Uterus (tissue), 4 donors: Measurements from ENCODE around the gene NBAS. TPM values are rescaled to one million over a fixed set of nuclear protein-coding genes. Genes with fewer than 3 reads are reported as not detected.

Source experiments
- DNase-seq, 2 donors: peaks; one replicate each; pipeline ENCODE4 v3.0.0-alpha.2; 2019 to 2020
- H3K27ac ChIP-seq, 2 donors: fragments of 200-600 bp; sonication (generic); 1 replicate in 1 of 2; 2 replicates in 1 of 2; pipeline ENCODE4 v1.5.1; 2016 to 2018
- H3K27me3 ChIP-seq, 2 donors: fragments of 200-600 bp; sonication (generic); one replicate each; pipeline ENCODE4 v1.5.1; 2018 to 2019; ENCODE audit warnings: control low read depth in 1 of 2
- H3K36me3 ChIP-seq, 2 donors: fragments of 200-600 bp; sonication (generic); one replicate each; pipeline ENCODE4 v1.5.1; 2019; ENCODE audit warnings: control low read depth in 1 of 2
- H3K4me1 ChIP-seq, 2 donors: fragments of 200-600 bp; sonication (generic); one replicate each; pipeline ENCODE4 v1.5.1; 2018 to 2019; ENCODE audit warnings: control low read depth in 1 of 2
- H3K4me3 ChIP-seq, 2 donors: fragments of 200-600 bp; sonication (generic); 1 replicate in 1 of 2; 2 replicates in 1 of 2; pipeline ENCODE4 v1.5.1; 2018 to 2019; ENCODE audit warnings: mild to moderate bottlenecking in 1 of 2
- H3K9me3 ChIP-seq, 2 donors: fragments of 200-600 bp; sonication (generic); one replicate each; pipeline ENCODE4 v1.5.1; 2019; ENCODE audit warnings: control low read depth in 1 of 2
- POLR2A ChIP-seq, 2 donors: fragments of 450-650 bp; IDR thresholded peaks; one replicate each; pipeline ENCODE4 v1.6.1; 2016; ENCODE audit warnings: antibody characterized with exemption in 2 of 2, mild to moderate bottlenecking in 1 of 2, moderate library complexity in 1 of 2
- intact Hi-C: fragments of 100-400 bp; cut with DNase I; formaldehyde crosslinking; loops from one replicate; pipeline ENCODE4 v1.15.1; 2023; ENCODE audit warnings: low total_unique reads
- total RNA-seq, 4 donors: library from RNA; depleted of rRNA in 3 of 4; stranded (reverse); fragments of >200 nt in 3 of 4; gene quantifications; one replicate each; pipeline versions ENCODE4 v1.1.0 to v1.2.4, GENCODE V29; 2014 to 2023
- TF ChIP-seq, protein P1 (sequence below), 4 experiments: fragments of 200-600 bp in 2 of 4; fragments of 450-650 bp in 2 of 4; sonication (generic) in 2 of 4; IDR thresholded peaks; one replicate each; pipeline ENCODE4 v1.5.1; 2016 to 2019; ENCODE audit warnings: antibody characterized with exemption in 4 of 4, mild to moderate bottlenecking in 2 of 4, moderate library complexity in 1 of 4
- donor health status: DM: yes; HTN: yes; CAD: no.

NBAS gene
- total RNA-seq, 4 donors from 2014 or later: 36.2 to 93.5 (median 49.5) TPM

DNA sequence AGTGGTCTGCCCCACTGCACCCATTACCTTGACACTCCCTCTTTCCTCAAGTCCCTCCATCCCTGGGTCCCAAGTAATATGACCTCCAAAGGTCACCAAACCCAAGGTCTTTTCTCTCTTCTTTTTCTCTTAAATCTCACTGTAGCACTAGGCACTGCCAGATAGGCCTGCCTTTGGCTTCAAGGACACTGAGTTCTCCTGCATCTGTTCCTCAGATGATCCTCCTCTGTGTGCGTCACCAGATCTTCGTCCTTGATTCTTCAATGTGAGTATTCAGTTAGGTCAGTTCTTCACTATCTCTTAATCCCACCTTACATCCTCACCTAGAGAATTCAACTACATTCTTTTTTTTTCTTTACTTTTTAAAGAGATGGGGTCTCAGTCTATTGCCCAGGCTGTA is 249.2 kb downstream of the NBAS start:
- intact Hi-C loops: no loop called here
- Histone ChIP-seq H3K27ac (no peak overlapping the region), H3K9me3 (no peaks in the 10 kb centered on the region), H3K4me3 (no peak overlapping the region), H3K27me3 (no peaks in the 10 kb centered on the region), H3K36me3 (no peaks in the 10 kb centered on the region), H3K4me1 (no peaks in the 10 kb centered on the region)
- no peak for TF ChIP-seq POLR2A (IDR thresholded peaks at IDR 0.05)
- TF ChIP-seq, protein P1, sequence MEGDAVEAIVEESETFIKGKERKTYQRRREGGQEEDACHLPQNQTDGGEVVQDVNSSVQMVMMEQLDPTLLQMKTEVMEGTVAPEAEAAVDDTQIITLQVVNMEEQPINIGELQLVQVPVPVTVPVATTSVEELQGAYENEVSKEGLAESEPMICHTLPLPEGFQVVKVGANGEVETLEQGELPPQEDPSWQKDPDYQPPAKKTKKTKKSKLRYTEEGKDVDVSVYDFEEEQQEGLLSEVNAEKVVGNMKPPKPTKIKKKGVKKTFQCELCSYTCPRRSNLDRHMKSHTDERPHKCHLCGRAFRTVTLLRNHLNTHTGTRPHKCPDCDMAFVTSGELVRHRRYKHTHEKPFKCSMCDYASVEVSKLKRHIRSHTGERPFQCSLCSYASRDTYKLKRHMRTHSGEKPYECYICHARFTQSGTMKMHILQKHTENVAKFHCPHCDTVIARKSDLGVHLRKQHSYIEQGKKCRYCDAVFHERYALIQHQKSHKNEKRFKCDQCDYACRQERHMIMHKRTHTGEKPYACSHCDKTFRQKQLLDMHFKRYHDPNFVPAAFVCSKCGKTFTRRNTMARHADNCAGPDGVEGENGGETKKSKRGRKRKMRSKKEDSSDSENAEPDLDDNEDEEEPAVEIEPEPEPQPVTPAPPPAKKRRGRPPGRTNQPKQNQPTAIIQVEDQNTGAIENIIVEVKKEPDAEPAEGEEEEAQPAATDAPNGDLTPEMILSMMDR (IDR thresholded peaks at IDR 0.05): no peak
- no peak for DNase-seq

DNA sequence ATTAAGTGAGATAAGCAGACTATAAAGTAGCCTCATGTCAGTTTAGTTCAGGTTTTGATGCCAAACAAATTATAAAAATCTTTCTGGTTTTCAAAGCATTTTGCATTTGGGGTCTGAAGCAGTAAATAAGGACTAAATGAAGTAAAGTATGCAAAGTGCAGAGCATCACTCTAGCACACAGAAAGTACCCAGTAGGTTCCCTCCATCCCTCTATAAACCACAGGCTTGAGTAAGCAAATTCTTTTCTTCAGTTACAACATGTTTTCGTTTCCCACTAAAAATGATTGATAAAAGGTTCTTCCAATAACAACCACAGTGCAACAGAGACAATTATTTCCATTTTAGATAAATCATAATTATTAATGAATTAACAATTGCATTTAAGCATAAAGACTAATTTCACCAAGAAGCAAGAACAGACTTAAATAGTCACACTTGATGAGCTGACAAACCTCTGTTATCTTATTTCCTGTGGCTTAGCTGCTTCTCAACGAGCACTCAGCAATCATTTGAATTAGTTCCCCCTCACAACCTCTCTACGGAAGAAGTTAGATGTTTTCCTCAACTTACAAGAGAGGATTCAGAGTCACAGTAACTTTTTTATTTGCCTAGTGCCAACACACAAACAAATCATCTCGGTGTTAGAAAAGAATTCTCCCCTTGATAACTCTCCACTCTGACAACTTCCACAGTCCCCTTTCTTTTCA is 249.8 kb downstream of the NBAS start:
- no peaks in the 10 kb centered on the region for H3K27me3 ChIP-seq
- no peaks in the 10 kb centered on the region for H3K36me3 ChIP-seq
- no peak overlapping the region for H3K4me3 ChIP-seq
- H3K9me3 ChIP-seq: no peaks in the 10 kb centered on the region
- DNase-seq: no peak
- no peak for TF ChIP-seq POLR2A (IDR thresholded peaks at IDR 0.05)
- TF ChIP-seq, protein P1 (IDR thresholded peaks at IDR 0.05): no peak
- no peak overlapping the region for H3K27ac ChIP-seq
- H3K4me1 ChIP-seq: no peaks in the 10 kb centered on the region
- intact Hi-C loops: no loop called here

DNA sequence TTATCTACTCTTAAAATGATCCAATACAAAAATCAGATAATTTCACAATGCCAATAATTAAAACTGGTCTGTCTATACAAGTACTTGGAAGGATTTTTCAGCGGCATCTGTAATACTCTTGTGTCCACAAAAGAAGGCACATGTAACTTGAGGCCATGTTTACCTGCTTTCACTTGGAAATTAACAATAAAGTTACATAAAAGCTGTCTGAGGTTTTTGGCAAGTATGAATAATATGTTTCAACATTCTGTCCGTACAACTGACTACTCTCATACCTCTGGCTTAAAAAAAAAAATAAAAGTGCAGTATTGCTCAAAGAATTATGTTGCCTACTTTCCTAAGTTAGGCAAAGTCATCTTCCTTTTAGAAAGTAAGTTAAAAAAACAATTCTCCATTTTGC is 253.6 kb downstream of the NBAS start:
- intact Hi-C loops: no loop called here

DNA sequence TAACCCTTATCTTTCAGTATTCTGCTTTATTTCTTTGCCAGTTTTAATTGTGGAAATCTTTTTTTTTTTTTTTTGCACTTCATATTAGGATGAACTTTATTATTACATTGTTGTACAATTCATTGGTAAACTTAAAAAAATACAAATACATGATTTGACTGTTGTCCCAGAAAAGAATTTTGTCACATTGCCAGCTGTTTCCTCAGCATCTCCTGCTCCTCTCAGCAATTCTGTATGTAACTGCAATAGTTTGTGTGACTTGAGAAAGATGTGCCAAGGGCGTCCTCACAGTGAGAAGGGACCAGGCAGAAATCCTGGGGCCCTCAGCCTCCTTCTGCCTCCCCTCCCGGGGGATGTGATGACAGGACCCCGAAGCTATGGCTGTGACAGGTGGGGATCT is 254.4 kb downstream of the NBAS start:
- DNase-seq: no peak
- H3K27me3 ChIP-seq: no peaks in the 10 kb centered on the region
- no peak overlapping the region for H3K27ac ChIP-seq
- no peaks in the 10 kb centered on the region for H3K4me1 ChIP-seq
- no peaks in the 10 kb centered on the region for H3K36me3 ChIP-seq
- no peaks in the 10 kb centered on the region for H3K9me3 ChIP-seq
- intact Hi-C loops: no loop called here
- no peak overlapping the region for H3K4me3 ChIP-seq
- TF ChIP-seq, protein P1 (IDR thresholded peaks at IDR 0.05): no peak
- TF ChIP-seq POLR2A (IDR thresholded peaks at IDR 0.05): no peak

More for the DNA sequence above, 253.6 kb downstream of the NBAS start:
- Histone ChIP-seq H3K36me3 (no peaks in the 10 kb centered on the region), H3K4me1 (no peaks in the 10 kb centered on the region), H3K9me3 (no peaks in the 10 kb centered on the region), H3K27ac (no peak overlapping the region), H3K27me3 (no peaks in the 10 kb centered on the region), H3K4me3 (no peak overlapping the region)
- DNase-seq: no peak
- TF ChIP-seq, protein P1 (IDR thresholded peaks at IDR 0.05): no peak
- TF ChIP-seq POLR2A (IDR thresholded peaks at IDR 0.05): no peak

DNA sequence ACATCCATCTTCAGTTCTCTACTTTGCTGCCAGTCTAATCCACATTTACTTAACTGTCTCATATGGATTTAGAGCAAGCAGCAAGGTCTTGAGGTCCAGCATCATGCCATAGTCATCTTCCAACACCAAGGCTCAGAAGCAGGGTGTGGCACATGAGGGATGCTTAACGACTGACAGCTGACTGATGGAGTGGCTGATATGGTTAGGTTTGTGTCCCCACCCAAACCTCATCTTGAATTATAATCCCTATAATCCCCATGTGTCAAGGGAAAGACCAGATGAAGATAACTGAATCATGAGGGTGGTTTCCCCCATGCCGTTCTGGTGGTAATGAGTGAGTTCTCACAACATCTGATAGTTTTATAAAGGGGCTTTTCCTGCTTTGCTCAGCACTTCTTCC is 257.3 kb downstream of the NBAS start:
- TF ChIP-seq, protein P1 (IDR thresholded peaks at IDR 0.05): no peak
- no peak for TF ChIP-seq POLR2A (IDR thresholded peaks at IDR 0.05)
- no peak for DNase-seq
- no peak overlapping the region for H3K27ac ChIP-seq
- no peaks in the 10 kb centered on the region for H3K9me3 ChIP-seq
- no peaks in the 10 kb centered on the region for H3K36me3 ChIP-seq
- H3K4me1 ChIP-seq: no peaks in the 10 kb centered on the region
- intact Hi-C loops: no loop called here
- no peaks in the 10 kb centered on the region for H3K27me3 ChIP-seq
- H3K4me3 ChIP-seq: no peak overlapping the region
